HCT116 (cell line): ENCODE measurements around the gene NSUN2. TPM values are rescaled to one million over a fixed set of nuclear protein-coding genes. Genes with fewer than 3 reads are reported as not detected.

Experiments used
- ATAC-seq: fragments of 200-7000 bp; cut with Tn5 transposase; 2 replicates; pipeline ENCODE4 v1.9.1; 2020; ENCODE audit warnings: mild to moderate bottlenecking, moderate library complexity
- Bru-seq: library from RNA; stranded (reverse); fragments of 400-500 nt; gene quantifications from one replicate; lab custom pipeline; 2021; lab: Mats Ljungman, UMichigan
- BruChase-seq, 2 experiments: library from RNA; stranded (reverse); fragments of 400-500 nt; gene quantifications; one replicate each; lab custom pipeline; 2021; lab: Mats Ljungman, UMichigan
- BruUV-seq: library from RNA; stranded (reverse); fragments of 400-500 nt; replicated peaks from 2 replicates; lab custom pipeline; 2021; lab: Mats Ljungman, UMichigan
- CTCF ChIA-PET: fragments of 300-600 bp; sonication (Branson Sonifier 250); formaldehyde crosslinking; loops from one replicate; lab custom pipeline; 2021; ENCODE audit warnings: antibody characterized with exemption; lab: Charles Lee
- POLR2A ChIA-PET: fragments of 300-600, 350-600 bp; sonication (Branson Sonifier 250); formaldehyde crosslinking; loops from one replicate; lab custom pipeline; 2021; ENCODE audit warnings: antibody characterized with exemption; lab: Charles Lee
- RAD21 ChIA-PET, 2 experiments: fragments of 300-600 bp; sonication (Branson Sonifier 250); formaldehyde crosslinking; loops; one replicate each; lab custom pipeline; 2023; ENCODE audit warnings: low total read pairs in 2 of 2; ENCODE audit not compliant: uncharacterized antibody in 2 of 2, unreplicated experiment in 2 of 2, low non-redundant PET in 1 of 2; lab: Charles Lee
- DNase-seq: peaks from one replicate; pipeline ENCODE4 v3.0.0-alpha.2; 2010; ENCODE audit warnings: low read depth, low spot score
- H2AFZ ChIP-seq: fragments of 200-600 bp; shearing (Covaris generic), sonication (generic); 2 replicates; pipeline ENCODE4 v1.6.1; 2017; ENCODE audit warnings: low read depth, mixed run types, mixed read lengths, antibody characterized with exemption, low read length; ENCODE audit not compliant: poor library complexity, severe bottlenecking
- H3K27ac ChIP-seq: 2 replicates; pipeline ENCODE4 v1.5.1; 2012; ENCODE audit warnings: low read depth, low read length
- H3K27me3 ChIP-seq: fragments of 200-600 bp; sonication (generic); 2 replicates; pipeline ENCODE4 v1.6.1; 2016; ENCODE audit warnings: mixed run types, low read length, mixed read lengths; ENCODE audit not compliant: insufficient read depth
- H3K36me3 ChIP-seq, 2 experiments: fragments of 200-500 bp in 1 of 2; fragments of 200-600 bp in 1 of 2; sonication (Bioruptor generic) in 1 of 2; sonication (generic) in 1 of 2; 2 replicates each; pipeline versions ENCODE4 v1.5.1 to v1.6.1; 2014 to 2016; ENCODE audit warnings: low read length in 2 of 2, inconsistent platforms in 1 of 2, mixed read lengths in 1 of 2, mixed run types in 1 of 2; ENCODE audit not compliant: insufficient read depth in 2 of 2, control insufficient read depth in 1 of 2
- H3K4me1 ChIP-seq, 2 experiments: fragments of 200-600 bp in 1 of 2; sonication (generic) in 1 of 2; 2 replicates each; pipeline versions ENCODE4 v1.5.1 to v1.6.1; 2012 to 2017; ENCODE audit warnings: low read length in 2 of 2, inconsistent platforms in 1 of 2, mild to moderate bottlenecking in 1 of 2, mixed read lengths in 1 of 2, mixed run types in 1 of 2, moderate library complexity in 1 of 2; ENCODE audit not compliant: insufficient read depth in 2 of 2, control insufficient read depth in 1 of 2
- H3K4me2 ChIP-seq: fragments of 200-600 bp; sonication (generic); 2 replicates; pipeline ENCODE4 v1.6.1; 2017; ENCODE audit warnings: mixed run types, low read length, mixed read lengths
- H3K4me3 ChIP-seq, 2 experiments: fragments of 200-600 bp in 1 of 2; sonication (generic) in 1 of 2; replicated peaks in 1 of 2; 2 replicates each; pipeline ENCODE4 v1.5.1; 2011 to 2016; ENCODE audit warnings: low read length in 2 of 2, control low read depth in 1 of 2, low read depth in 1 of 2, mild to moderate bottlenecking in 1 of 2, mixed read lengths in 1 of 2, mixed run types in 1 of 2
- H3K79me2 ChIP-seq: fragments of 200-600 bp; sonication (generic); 2 replicates; pipeline ENCODE4 v1.6.1; 2017; ENCODE audit warnings: mild to moderate bottlenecking, mixed run types, low read length, moderate library complexity, mixed read lengths; ENCODE audit not compliant: insufficient read depth
- H3K9ac ChIP-seq: fragments of 200-600 bp; sonication (generic); 2 replicates; pipeline ENCODE4 v1.6.1; 2016; ENCODE audit warnings: low read length, mixed read lengths
- H3K9me2 ChIP-seq: fragments of 200-600 bp; sonication (generic), shearing (Covaris generic); 2 replicates; pipeline ENCODE4 v1.6.1; 2017; ENCODE audit warnings: mixed run types, mild to moderate bottlenecking, moderate library complexity; ENCODE audit not compliant: insufficient read depth
- H3K9me3 ChIP-seq, 2 experiments: fragments of 200-500 bp in 1 of 2; fragments of 200-600 bp in 1 of 2; sonication (Bioruptor generic) in 1 of 2; sonication (generic) in 1 of 2; 2 replicates each; pipeline ENCODE4 v1.6.1; 2014 to 2017; ENCODE audit warnings: low read length in 2 of 2, mixed read lengths in 2 of 2, inconsistent platforms in 1 of 2, low read depth in 1 of 2, mild to moderate bottlenecking in 1 of 2, mixed run types in 1 of 2, moderate library complexity in 1 of 2; ENCODE audit not compliant: control insufficient read depth in 1 of 2, insufficient read depth in 1 of 2
- H4K20me1 ChIP-seq: fragments of 200-600 bp; sonication (generic), shearing (Covaris generic); 2 replicates; pipeline ENCODE4 v1.6.1; 2017; ENCODE audit warnings: mixed run types, mild to moderate bottlenecking, moderate library complexity; ENCODE audit not compliant: insufficient read depth
- EGR1 ChIP-seq: IDR thresholded peaks from 2 replicates; pipeline ENCODE4 v1.6.1; 2012; ENCODE audit warnings: low read depth
- ELF1 ChIP-seq: IDR thresholded peaks from 2 replicates; pipeline ENCODE4 v1.6.1; 2012; ENCODE audit warnings: low read depth, borderline replicate concordance
- EZH2 ChIP-seq: fragments of 200-600 bp; sonication (generic); IDR thresholded peaks from 2 replicates; pipeline ENCODE4 v1.6.1; 2017; ENCODE audit warnings: antibody characterized with exemption, mixed run types
- POLR2A ChIP-seq: IDR thresholded peaks from 2 replicates; pipeline ENCODE4 v1.7.0; 2011; ENCODE audit warnings: borderline replicate concordance; ENCODE audit not compliant: insufficient read depth, insufficient read length; ENCODE audit errors: extremely low read depth
- POLR2AphosphoS5 ChIP-seq: IDR thresholded peaks from 2 replicates; pipeline ENCODE4 v1.6.1; 2011; ENCODE audit warnings: mild to moderate bottlenecking, low read depth, low read length, moderate library complexity
- SIN3A ChIP-seq: IDR thresholded peaks from 2 replicates; pipeline ENCODE4 v1.6.1; 2012; ENCODE audit warnings: low read depth
- SP1 ChIP-seq: IDR thresholded peaks from 2 replicates; pipeline ENCODE4 v1.6.1; 2012; ENCODE audit warnings: low read depth
- YY1 ChIP-seq: IDR thresholded peaks from 2 replicates; pipeline ENCODE4 v1.6.1; 2011; ENCODE audit warnings: low read length, low read depth, moderate library complexity, mild to moderate bottlenecking; ENCODE audit not compliant: insufficient replicate concordance; ENCODE audit errors: extremely low read depth
- ZFX ChIP-seq: fragments of 450-650 bp; IDR thresholded peaks from 2 replicates; pipeline ENCODE4 v1.6.1; 2017
- intact Hi-C: fragments of 100-400 bp; cut with micrococcal nuclease; formaldehyde crosslinking; loops from 2 replicates; pipeline ENCODE4 v1.10.0; 2022
- long read RNA-seq: library from polyadenylated mRNA; unstranded; transcript quantifications from one replicate; pipeline ENCODE4 v2.0.0, GENCODE V29; 2021; ENCODE audit not compliant: unreplicated experiment
- polyA plus RNA-seq: library from polyadenylated mRNA; unstranded; fragments of >200 nt; gene quantifications from 2 replicates; pipeline ENCODE4 v1.2.1, GENCODE V29; 2012; ENCODE audit warnings: missing spikeins
- total RNA-seq: library from RNA; stranded (reverse); gene quantifications from one replicate; pipeline ENCODE4 v1.2.1, GENCODE V29; 2021; ENCODE audit not compliant: unreplicated experiment
- TF ChIP-seq, protein P1 (sequence below): IDR thresholded peaks from 2 replicates; pipeline ENCODE4 v1.6.1; 2012
- TF ChIP-seq, protein P2 (sequence below): IDR thresholded peaks from 2 replicates; pipeline ENCODE4 v1.6.1; 2012

The NSUN2 gene
- total RNA-seq, result 101 TPM
- 50.0 and 51.2 TPM in 2 replicates for polyA plus RNA-seq
- Bru-seq, nascent RNA, result percentile 96 among the genes with signal in this experiment
- percentile 96 among the genes with signal in this experiment for BruChase-seq, experiment 1, labeled RNA remaining after a 6-hour chase
- percentile 95 among the genes with signal in this experiment for BruChase-seq, experiment 2, labeled RNA remaining after a 2-hour chase
- long read RNA-seq, transcript NSUN2-208 (4 exons, 1,290 nt), result minor isoform, 6 of 300 reads
- long read RNA-seq, transcript NSUN2-201 (19 exons, 3,303 nt), result major isoform, 199 of 300 reads
- long read RNA-seq, transcript NSUN2-206 (18 exons, 2,619 nt), result minor isoform, 18 of 300 reads
- long read RNA-seq, partial matches to known transcripts, result 17 of 300 reads
- long read RNA-seq, other reads (novel, unspliced or antisense), result 56 of 300 reads

DNA sequence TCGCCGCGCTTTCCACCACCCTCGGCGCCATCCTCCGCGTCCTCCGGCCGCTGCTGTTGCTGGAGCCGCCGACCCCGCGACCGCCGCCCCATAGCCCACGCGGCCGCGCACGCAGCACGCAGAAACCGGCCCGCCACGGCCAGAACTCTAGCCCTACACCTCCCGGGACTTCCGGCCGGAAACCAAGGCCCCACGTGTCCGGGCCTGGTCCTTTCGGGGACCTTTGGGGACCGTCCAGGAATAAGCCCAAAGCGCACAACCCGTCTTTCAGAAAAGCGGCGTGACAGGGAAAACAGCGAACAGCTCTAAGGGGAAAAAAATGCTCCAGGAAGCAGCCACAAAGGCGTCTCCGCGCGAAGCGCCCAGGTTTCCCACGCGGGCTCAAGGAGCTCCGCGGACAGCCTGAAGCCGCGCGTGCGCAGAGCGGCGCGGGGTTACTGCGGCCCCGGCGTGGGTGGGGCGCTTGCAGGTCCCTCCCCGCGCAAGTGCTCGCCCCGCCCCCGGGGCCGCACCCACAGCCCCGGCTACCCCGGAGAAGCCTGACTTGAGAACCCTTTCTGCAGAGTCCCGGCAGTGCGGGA is at the start of gene NSUN2, which contains the start of gene SRD5A1:
TSS of gene NSUN2 (minus strand) at position 157 of the 581 bp plus-strand sequence. CDS start at position 92, 65 bp downstream.
TSS of gene SRD5A1 (plus strand) at position 553 of the 581 bp plus-strand sequence. CDS start 137 bp downstream, outside the sequence.
- H3K4me2 ChIP-seq, result peak within 1 kb of the TSS; percentile 95
- peak; percentile 90 for ATAC-seq
- CTCF ChIA-PET, result interaction anchor here (1.1 kb wide), 1 partner anchor 127 kb away, joined by 3 read pairs; no protein-coding TSS in a partner anchor

More for the DNA sequence above, at the start of gene NSUN2, which contains the start of gene SRD5A1:
- H3K9me2 ChIP-seq, result no peaks in the 10 kb centered on the region
- peaks cover 24 to 38% of the 10 kb centered on the region in 2 experiments; a peak in 3 of 4 replicates for H3K36me3 ChIP-seq
- no peaks in the 10 kb centered on the region for H3K27me3 ChIP-seq
- H3K4me1 ChIP-seq, result peaks cover 11 to 18% of the 10 kb centered on the region in 2 experiments; a peak in 3 of 4 replicates
- peak within 1 kb of the TSS; percentile 81 for H3K9ac ChIP-seq
- TF ChIP-seq SP1 (peak; percentile 48), POLR2A (no peak), EZH2 (no peak), POLR2AphosphoS5 (peak; percentile 80), YY1 (no peak), ELF1 (peak; percentile 73), ZFX (peak; percentile 91), SIN3A (peak; percentile 75), EGR1 (peak; percentile 78)
- TF ChIP-seq, protein P1, sequence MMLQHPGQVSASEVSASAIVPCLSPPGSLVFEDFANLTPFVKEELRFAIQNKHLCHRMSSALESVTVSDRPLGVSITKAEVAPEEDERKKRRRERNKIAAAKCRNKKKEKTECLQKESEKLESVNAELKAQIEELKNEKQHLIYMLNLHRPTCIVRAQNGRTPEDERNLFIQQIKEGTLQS, result no peak
- TF ChIP-seq, protein P2, sequence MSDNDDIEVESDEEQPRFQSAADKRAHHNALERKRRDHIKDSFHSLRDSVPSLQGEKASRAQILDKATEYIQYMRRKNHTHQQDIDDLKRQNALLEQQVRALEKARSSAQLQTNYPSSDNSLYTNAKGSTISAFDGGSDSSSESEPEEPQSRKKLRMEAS, result peak; percentile 94
- no TSS peak for BruUV-seq
- DNase-seq, result peak; percentile 82
- H3K27ac ChIP-seq, result peak within 1 kb of the TSS; percentile 95
- H3K79me2 ChIP-seq, result peaks cover 89% of the 10 kb centered on the region
- intact Hi-C loops, result loop anchor here (1.0 to 5.0 kb wide), 3 partner anchors 79 to 256 kb away; partner anchors contain the start of gene MED10
- RAD21 ChIA-PET, result interaction anchor here in 1 of 2 experiments (1.0 kb wide), 1 partner anchor 80 kb away, joined by 4 read pairs; the partner anchor contains the start of gene TENT4A
- H3K9me3 ChIP-seq, result no peaks in the 10 kb centered on the region
- H3K4me3 ChIP-seq, result peak within 1 kb of the TSS; percentile 87 to 96
- POLR2A ChIA-PET, result interaction anchor here (0.6 to 1.6 kb wide), 5 partner anchors 8 to 1185 kb away, joined by 3 to 5 read pairs (median 4); no protein-coding TSS in a partner anchor
- peaks cover 9% of the 10 kb centered on the region; the same call in 1 of the 2 replicates for H4K20me1 ChIP-seq
- H2AFZ ChIP-seq, result peak within 1 kb of the TSS; percentile 69
